Naive thymus-derived CD8-positive, alpha-beta T cell (primary cell): ENCODE measurements around the gene DUSP22. TPM values are rescaled to one million over a fixed set of nuclear protein-coding genes. Genes with fewer than 3 reads are reported as not detected.

ENCODE experiments used
- ATAC-seq, 2 donors: fragments of 150-1000 bp; cut with Tn5 transposase in 1 of 2; sonication (Bioruptor Pico), chemical (Tn5 transposase) in 1 of 2; 1 replicate in 1 of 2; 2 replicates in 1 of 2; pipeline ENCODE4 v1.10.0; 2021; ENCODE audit warnings: mild to moderate bottlenecking in 2 of 2, moderate library complexity in 2 of 2
- POLR2A ChIA-PET: fragments of 350-600 bp; sonication (Branson Sonifier 250); formaldehyde crosslinking; loops from one replicate; lab custom pipeline; 2021; ENCODE audit warnings: antibody characterized with exemption; lab: Charles Lee
- DNase-seq, 10 donors: peaks; one replicate each; pipeline versions ENCODE4 v3.0.0 to v3.0.0-alpha.2; 2020 to 2022
- H3K27ac Mint-ChIP-seq, 10 donors: one replicate each; pipeline ENCODE4 v1.8.0; 2020 to 2022; ENCODE audit warnings: mild to moderate bottlenecking in 10 of 10, mixed read lengths in 10 of 10, moderate library complexity in 4 of 10, inconsistent platforms in 1 of 10
- H3K27me3 Mint-ChIP-seq, 5 donors: one replicate each; pipeline ENCODE4 v1.8.0; 2021 to 2022; ENCODE audit warnings: mixed read lengths in 5 of 5
- H3K36me3 Mint-ChIP-seq, 3 donors: one replicate each; pipeline ENCODE4 v1.8.0; 2020 to 2022; ENCODE audit warnings: mixed read lengths in 3 of 3, mild to moderate bottlenecking in 2 of 3, inconsistent platforms in 1 of 3
- H3K4me1 Mint-ChIP-seq, 4 donors: one replicate each; pipeline ENCODE4 v1.8.0; 2021 to 2022; ENCODE audit warnings: mixed read lengths in 4 of 4
- H3K4me3 Mint-ChIP-seq, 10 donors: one replicate each; pipeline ENCODE4 v1.8.0; 2020 to 2022; ENCODE audit warnings: mild to moderate bottlenecking in 10 of 10, mixed read lengths in 10 of 10, moderate library complexity in 6 of 10, inconsistent platforms in 1 of 10
- H3K9me3 Mint-ChIP-seq, 9 donors: one replicate each; pipeline ENCODE4 v1.8.0; 2020 to 2022; ENCODE audit warnings: mixed read lengths in 9 of 9, mild to moderate bottlenecking in 3 of 9, inconsistent platforms in 1 of 9, moderate library complexity in 1 of 9
- polyA plus RNA-seq, 3 donors: library from polyadenylated mRNA; unstranded; fragments of 300-500 nt; fragmentation: Illumina TruSeq; gene quantifications; one replicate each; pipeline ENCODE4 v1.2.3, GENCODE V29; 2021
- total RNA-seq, 8 experiments: library from RNA in 2 of 8; stranded (reverse) in 2 of 8; gene quantifications; one replicate each; pipeline ENCODE4 v1.2.3 and lab custom pipeline; 2021 to 2026

Gene DUSP22
- total and polyA plus RNA-seq, 5 experiments from 2014 or later, result 40.1 to 46.0 (median 43.0) TPM

DNA sequence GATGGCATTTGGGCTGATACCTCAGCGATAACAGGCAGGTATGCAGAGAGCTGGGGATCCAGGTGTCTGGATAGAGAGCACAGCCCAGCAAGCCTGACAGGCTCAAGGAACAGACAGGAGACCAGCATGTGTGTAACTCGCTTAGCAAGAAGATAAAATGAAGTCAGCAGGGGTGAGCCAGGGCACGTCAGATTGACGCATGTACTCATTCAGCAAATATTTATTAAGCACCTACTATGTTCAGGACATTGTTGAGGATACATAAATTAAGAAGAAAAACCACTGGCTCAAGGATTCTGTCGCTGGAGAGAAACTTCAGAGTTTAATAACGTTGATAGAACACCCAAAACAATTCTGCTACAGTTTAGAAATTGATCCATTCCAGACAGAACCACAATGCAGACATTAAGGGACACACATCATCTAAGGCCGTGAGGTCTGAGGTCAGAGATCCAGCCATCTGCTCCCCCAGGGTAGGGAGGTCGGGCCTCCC is 1.0 kb upstream of the DUSP22 start:
- Mint-ChIP-seq H3K9me3 (no peaks in the 10 kb centered on the region), H3K36me3 (no peaks in the 10 kb centered on the region), H3K4me3 (peak overlapping the region; percentile 74 to 89 (median 85)), H3K27ac (peak overlapping the region; percentile 77 to 95 (median 90)), H3K4me1 (peaks cover 22 to 64% (median 50%) of the 10 kb centered on the region in 4 donors), H3K27me3 (no peaks in the 10 kb centered on the region)
- DNase-seq (no peak), ATAC-seq (no peak)
- POLR2A ChIA-PET, result interaction anchor here (0.7 kb wide), 2 partner anchors 33 to 93 kb away, joined by 3 read pairs; no protein-coding TSS in a partner anchor

- ATAC-seq (peak; percentile 52 to 59), DNase-seq (peak in 9 of 10 donors; percentile 62 to 85 (median 73))
- no peaks in the 10 kb centered on the region for H3K27me3 Mint-ChIP-seq
- H3K4me1 Mint-ChIP-seq, result peaks cover 28 to 51% (median 40%) of the 10 kb centered on the region in 4 donors
- POLR2A ChIA-PET, result interaction anchor here (0.5 to 1.7 kb wide), 8 partner anchors 8 to 112 kb away, joined by 3 to 7 read pairs (median 4); partner anchors contain the start of gene IRF4
- no peaks in the 10 kb centered on the region for H3K36me3 Mint-ChIP-seq
- H3K27ac Mint-ChIP-seq, result peak overlapping the region; percentile 82 to 98 (median 94)
- H3K4me3 Mint-ChIP-seq, result peak overlapping the region; percentile 87 to 99 (median 94)
- no peaks in the 10 kb centered on the region for H3K9me3 Mint-ChIP-seq
Measured at GRCh38 chr6:292506-293192, 362 bp downstream of the DUSP22 start.

DNA sequence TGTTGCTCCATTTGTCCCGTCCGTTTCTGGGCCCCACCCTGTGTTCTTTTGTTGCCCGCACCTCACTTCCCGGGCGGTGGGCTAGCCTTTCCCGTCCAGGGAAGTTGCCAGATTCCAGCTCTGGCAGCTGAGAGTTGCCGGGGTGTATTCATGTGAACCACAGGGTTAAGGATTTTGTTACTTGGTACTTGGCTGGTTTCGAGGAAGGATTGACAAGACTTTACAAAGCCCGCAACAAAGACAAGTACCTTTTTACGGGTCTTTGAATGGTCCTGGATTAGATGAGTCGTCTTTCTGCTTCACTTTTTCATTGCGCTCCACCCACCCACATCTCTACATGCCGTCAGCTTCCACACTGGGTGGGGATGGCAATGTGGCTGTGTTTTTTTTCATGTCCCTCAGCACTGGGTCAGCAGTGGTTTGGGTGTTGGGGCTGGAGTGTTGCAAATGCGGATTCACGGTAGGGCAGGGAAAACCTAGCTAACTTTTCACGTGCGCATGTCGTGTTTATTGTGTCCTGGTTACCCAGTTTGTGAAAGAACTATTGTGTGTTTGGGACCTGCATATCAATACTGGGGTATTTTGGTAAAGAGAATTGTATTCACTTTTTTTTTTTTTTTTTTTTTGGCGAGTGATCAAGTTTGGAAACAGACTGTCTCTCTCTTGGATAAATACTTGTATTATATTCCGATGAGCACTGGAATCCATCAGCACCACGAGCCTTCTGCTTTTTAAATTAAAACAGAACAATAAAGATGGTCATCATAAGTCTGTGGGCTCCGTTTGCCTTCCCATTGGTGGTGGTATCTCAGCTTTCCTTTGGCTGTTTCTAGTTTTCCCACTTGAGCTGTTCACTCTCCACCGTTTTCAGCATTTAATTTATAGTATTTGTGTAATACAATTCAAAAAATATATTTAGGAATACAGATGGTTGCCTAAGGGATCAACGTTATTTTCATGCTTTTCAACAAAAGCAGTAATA is 1.2 kb downstream of the DUSP22 start:
- H3K9me3 Mint-ChIP-seq, result no peaks in the 10 kb centered on the region
- ATAC-seq (peak in 1 of 2 donors; percentile 3), DNase-seq (peak in 4 of 10 donors; percentile 16 to 46 (median 26))
- H3K27me3 Mint-ChIP-seq, result no peaks in the 10 kb centered on the region
- peaks cover 24 to 43% (median 34%) of the 10 kb centered on the region in 4 donors for H3K4me1 Mint-ChIP-seq
- H3K27ac Mint-ChIP-seq, result peak overlapping the region; percentile 82 to 98 (median 94)
- no peaks in the 10 kb centered on the region for H3K36me3 Mint-ChIP-seq
- peak overlapping the region; percentile 87 to 99 (median 94) for H3K4me3 Mint-ChIP-seq
- POLR2A ChIA-PET, result interaction anchor here (0.7 to 1.7 kb wide), 7 partner anchors 9 to 111 kb away, joined by 3 to 7 read pairs (median 3); partner anchors contain the start of gene IRF4

GRCh38 chr6:294656-295565 is 2.6 kb downstream of the DUSP22 start:
- no peaks in the 10 kb centered on the region for H3K36me3 Mint-ChIP-seq
- ATAC-seq (no peak), DNase-seq (no peak)
- H3K27me3 Mint-ChIP-seq, result no peaks in the 10 kb centered on the region
- POLR2A ChIA-PET, result interaction anchor here (0.7 kb wide), 1 partner anchor 135 kb away, joined by 7 read pairs; no protein-coding TSS in a partner anchor
- H3K4me1 Mint-ChIP-seq, result peaks cover 24 to 36% (median 29%) of the 10 kb centered on the region in 4 donors
- H3K9me3 Mint-ChIP-seq, result no peaks in the 10 kb centered on the region
- H3K27ac Mint-ChIP-seq, result peak overlapping the region in 5 of 10 donors; percentile 5 to 96 (median 65)
- H3K4me3 Mint-ChIP-seq, result peak overlapping the region in 5 of 10 donors; percentile 5 to 57 (median 20)

GRCh38 chr6:296151-297122 is 4.2 kb downstream of the DUSP22 start:
- POLR2A ChIA-PET, result interaction anchor here (1.0 kb wide), 1 partner anchor 12 kb away, joined by 6 read pairs; no protein-coding TSS in a partner anchor
- Mint-ChIP-seq H3K4me1 (peaks cover 14 to 23% (median 17%) of the 10 kb centered on the region in 4 donors), H3K9me3 (no peaks in the 10 kb centered on the region), H3K4me3 (peak overlapping the region in 8 of 10 donors; percentile 26 to 66 (median 38)), H3K36me3 (no peaks in the 10 kb centered on the region), H3K27ac (peak overlapping the region; percentile 20 to 89 (median 84)), H3K27me3 (no peaks in the 10 kb centered on the region)
- DNase-seq (peak in 6 of 10 donors; percentile 13 to 52 (median 40)), ATAC-seq (peak in 1 of 2 donors; percentile 17)

- POLR2A ChIA-PET, result no interaction called here
- DNase-seq (no peak), ATAC-seq (no peak)
- Mint-ChIP-seq H3K36me3 (no peaks in the 10 kb centered on the region), H3K4me1 (peaks cover 12 to 19% (median 17%) of the 10 kb centered on the region in 4 donors), H3K4me3 (peak overlapping the region in 4 of 10 donors; percentile 15 to 65 (median 20)), H3K27ac (peak overlapping the region in 5 of 10 donors; percentile 8 to 86 (median 42)), H3K27me3 (no peaks in the 10 kb centered on the region), H3K9me3 (no peaks in the 10 kb centered on the region)
Measured at GRCh38 chr6:297571-298232, 5.4 kb downstream of the DUSP22 start.

DNA sequence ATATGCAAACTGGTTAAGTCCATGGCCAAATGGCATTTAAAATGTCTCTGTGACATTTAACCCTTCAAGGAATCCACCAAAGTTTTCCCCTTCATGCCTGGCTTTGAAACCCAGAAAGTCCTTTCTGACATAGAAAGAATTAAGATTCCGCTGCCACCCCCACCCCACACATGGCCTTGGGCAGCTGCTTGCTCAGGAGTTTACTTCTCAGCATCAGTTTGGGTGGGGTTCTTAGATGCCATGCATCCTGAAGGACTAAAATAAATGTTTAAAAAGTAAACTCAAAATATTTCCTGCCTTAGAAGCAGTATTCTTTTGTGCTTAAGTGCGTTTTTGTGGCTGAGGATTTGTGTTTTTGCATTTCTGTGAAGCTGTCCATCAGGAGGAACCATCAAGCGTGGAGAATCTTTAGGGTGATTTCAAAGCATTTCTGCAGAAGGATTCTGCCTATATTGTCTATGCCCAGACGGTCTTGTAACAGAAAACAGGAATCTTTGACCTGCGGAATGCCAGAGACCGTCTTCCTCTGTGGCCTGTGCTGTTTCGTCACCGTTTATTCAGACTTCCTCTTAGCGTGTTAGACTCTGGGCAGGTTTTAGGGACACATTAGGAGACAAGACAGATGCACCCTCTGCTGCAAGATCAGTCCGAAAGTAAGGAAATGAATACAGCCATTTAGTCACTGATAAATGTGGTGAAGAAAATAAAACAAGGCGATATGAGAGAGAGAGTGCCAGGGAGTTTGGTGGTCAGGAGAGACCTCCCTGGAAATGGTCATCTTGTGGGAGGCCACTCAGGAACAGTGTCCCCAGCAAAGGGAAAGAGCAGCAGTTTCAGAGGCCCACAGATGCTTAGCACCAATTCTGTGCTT is 6.2 kb downstream of the DUSP22 start:
- H3K27ac Mint-ChIP-seq, result no peak overlapping the region
- POLR2A ChIA-PET, result no interaction called here
- ATAC-seq, result peak in 1 of 2 donors; percentile 25
- peaks cover 5 to 15% (median 10%) of the 10 kb centered on the region in 4 donors for H3K4me1 Mint-ChIP-seq
- no peaks in the 10 kb centered on the region for H3K27me3 Mint-ChIP-seq
- no peaks in the 10 kb centered on the region for H3K9me3 Mint-ChIP-seq
- DNase-seq, result no peak
- H3K4me3 Mint-ChIP-seq, result no peak overlapping the region
- no peaks in the 10 kb centered on the region for H3K36me3 Mint-ChIP-seq

DNA sequence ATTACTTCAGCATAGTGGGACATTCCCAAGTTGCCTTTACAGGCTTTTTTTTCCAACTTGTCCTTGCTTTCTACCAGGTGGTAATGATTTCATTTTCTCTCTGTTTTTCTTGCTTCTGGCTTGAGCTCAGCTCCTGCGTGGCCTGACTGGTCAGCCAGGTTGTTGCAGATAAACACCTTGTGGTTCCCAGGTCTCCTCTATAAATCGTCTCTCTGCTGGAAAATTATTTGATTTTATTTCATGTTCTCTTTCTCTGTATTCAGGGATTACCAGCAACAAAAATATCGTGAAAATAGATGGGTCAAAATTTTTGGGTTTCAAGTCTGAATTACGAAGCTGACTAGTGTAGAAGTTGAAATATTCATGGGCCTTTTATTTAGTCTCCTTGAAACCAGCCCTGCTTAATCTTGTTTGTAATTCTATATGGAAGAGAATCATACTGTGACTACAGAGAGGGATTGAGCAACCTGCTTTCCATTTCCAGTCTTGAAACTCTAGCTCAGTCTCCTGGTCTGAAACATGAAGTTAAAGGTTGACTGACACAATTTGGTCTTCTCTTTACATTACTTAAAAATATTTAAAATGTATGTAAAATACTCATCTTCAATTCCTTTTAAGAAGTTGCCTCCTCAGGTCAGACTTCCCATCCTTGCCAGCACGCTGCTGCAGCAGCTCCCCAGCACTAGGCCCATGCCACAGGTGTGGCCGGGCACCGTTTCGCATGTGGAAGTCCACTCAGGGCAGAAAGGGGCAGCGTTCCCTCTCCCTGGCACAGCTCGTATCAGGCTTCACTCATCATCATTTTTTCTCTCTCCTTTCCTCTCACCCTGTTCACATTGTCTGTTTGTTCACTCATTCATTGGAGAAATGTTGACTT is 7.1 kb downstream of the DUSP22 start:
- DNase-seq, result no peak
- Mint-ChIP-seq H3K27me3 (no peaks in the 10 kb centered on the region), H3K36me3 (peaks cover 0 to 2% (median 0%) of the 10 kb centered on the region in 3 donors), H3K4me1 (peaks cover 0 to 14% (median 4%) of the 10 kb centered on the region in 4 donors), H3K4me3 (no peak overlapping the region), H3K27ac (no peak overlapping the region), H3K9me3 (no peaks in the 10 kb centered on the region)
- ATAC-seq, result no peak
- POLR2A ChIA-PET, result no interaction called here

DNA sequence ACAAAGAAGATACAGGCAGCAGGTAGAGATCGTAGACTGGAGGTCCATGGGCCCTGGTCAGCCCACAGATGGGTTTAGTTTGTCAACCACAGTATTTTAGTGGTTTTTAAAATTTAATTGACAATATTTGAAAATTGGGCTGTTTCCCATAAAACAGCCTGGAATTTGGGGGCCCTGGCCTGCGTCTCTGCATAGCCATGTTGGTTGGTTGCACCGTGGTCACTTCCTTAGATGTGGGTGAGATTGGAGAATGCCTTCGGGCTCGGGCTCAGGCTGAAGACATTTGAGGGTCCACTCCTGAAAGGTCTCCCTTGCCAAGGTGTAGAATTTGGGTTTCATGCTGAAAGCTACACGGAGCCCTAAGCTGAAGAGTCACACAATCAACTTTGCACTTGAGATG is 7.7 kb downstream of the DUSP22 start:
- peaks cover 0 to 2% (median 0%) of the 10 kb centered on the region in 9 donors for H3K9me3 Mint-ChIP-seq
- no peak overlapping the region for H3K4me3 Mint-ChIP-seq
- no peaks in the 10 kb centered on the region for H3K27me3 Mint-ChIP-seq
- H3K36me3 Mint-ChIP-seq, result peaks cover 2 to 6% (median 6%) of the 10 kb centered on the region in 3 donors
- peaks cover 0 to 20% (median 3%) of the 10 kb centered on the region in 4 donors for H3K4me1 Mint-ChIP-seq
- POLR2A ChIA-PET, result no interaction called here
- no peak for ATAC-seq
- DNase-seq, result no peak
- no peak overlapping the region for H3K27ac Mint-ChIP-seq
